ENCODE results near the gene TBX18. TPM values are rescaled to one million over a fixed set of nuclear protein-coding genes. Genes with fewer than 3 reads are reported as not detected.

TBX18 gene
- total RNA-seq, 4 donors from 2014 or later, result 30.2 to 63.7 (median 41.0) TPM

DNA sequence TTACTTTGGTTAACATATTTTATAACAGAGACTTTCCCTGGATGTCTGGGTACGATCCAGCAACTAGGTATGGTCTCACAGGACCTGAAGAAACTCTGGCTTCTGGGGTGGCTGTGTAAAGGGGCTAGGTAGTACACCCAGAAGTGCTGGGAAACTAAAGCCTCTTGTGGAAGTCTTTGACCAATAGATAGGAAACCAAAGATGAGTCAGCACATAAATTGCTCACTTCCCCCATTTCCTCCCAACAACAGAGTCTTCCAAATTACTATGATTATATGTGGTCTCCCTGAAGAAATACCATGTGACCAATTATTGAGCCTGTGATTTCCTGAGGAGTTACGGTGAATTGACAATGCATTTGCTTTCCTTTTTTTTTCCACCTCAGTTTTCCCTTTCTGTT is 26.8 kb upstream of the TBX18 start:
- Histone ChIP-seq H3K9me3 (peaks cover 0 to 4% (median 0%) of the 10 kb centered on the region in 4 donors), H3K4me1 (no peaks in the 10 kb centered on the region), H3K27ac (no peak overlapping the region), H3K36me3 (no peaks in the 10 kb centered on the region), H3K27me3 (no peaks in the 10 kb centered on the region), H3K4me3 (no peak overlapping the region)
- DNase-seq (ENCODE audit: low spot score in 2 of 2), result no peak
- TF ChIP-seq POLR2A (IDR thresholded peaks at IDR 0.05) (no peak), EP300 (IDR thresholded peaks at IDR 0.05) (no peak)
- TF ChIP-seq, protein P1, sequence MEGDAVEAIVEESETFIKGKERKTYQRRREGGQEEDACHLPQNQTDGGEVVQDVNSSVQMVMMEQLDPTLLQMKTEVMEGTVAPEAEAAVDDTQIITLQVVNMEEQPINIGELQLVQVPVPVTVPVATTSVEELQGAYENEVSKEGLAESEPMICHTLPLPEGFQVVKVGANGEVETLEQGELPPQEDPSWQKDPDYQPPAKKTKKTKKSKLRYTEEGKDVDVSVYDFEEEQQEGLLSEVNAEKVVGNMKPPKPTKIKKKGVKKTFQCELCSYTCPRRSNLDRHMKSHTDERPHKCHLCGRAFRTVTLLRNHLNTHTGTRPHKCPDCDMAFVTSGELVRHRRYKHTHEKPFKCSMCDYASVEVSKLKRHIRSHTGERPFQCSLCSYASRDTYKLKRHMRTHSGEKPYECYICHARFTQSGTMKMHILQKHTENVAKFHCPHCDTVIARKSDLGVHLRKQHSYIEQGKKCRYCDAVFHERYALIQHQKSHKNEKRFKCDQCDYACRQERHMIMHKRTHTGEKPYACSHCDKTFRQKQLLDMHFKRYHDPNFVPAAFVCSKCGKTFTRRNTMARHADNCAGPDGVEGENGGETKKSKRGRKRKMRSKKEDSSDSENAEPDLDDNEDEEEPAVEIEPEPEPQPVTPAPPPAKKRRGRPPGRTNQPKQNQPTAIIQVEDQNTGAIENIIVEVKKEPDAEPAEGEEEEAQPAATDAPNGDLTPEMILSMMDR (IDR thresholded peaks at IDR 0.05), result no peak
- WGBS, 2 donors, result 48 to 53% methylated on average over 2 of the region's 2 CpGs

DNA sequence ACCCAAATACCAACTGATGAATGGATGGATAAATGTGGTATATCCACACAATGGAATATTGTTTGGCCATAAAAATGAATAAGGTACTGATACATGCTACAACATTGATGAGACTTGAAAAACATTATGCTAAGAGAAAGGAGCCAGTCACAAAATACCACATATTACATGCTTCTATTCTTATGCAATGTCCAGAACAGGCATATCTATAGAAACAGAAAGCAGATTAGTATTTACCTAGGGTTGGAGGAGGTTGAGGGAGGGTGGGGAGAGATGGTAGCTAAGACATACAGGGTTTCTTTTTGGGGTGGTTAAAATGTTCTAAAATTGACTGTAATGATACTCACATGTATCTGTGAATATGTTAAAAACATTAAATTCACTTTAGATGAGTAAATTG is 24.8 kb upstream of the TBX18 start:
- H3K9me3 ChIP-seq, result peaks cover 0 to 4% (median 0%) of the 10 kb centered on the region in 4 donors
- DNase-seq (ENCODE audit: low spot score in 2 of 2), result no peak
- H3K27ac ChIP-seq, result no peak overlapping the region
- no peak overlapping the region for H3K4me3 ChIP-seq
- no peak for TF ChIP-seq EP300 (IDR thresholded peaks at IDR 0.05)
- TF ChIP-seq, protein P1 (IDR thresholded peaks at IDR 0.05), result no peak
- TF ChIP-seq POLR2A (IDR thresholded peaks at IDR 0.05), result no peak
- H3K36me3 ChIP-seq, result no peaks in the 10 kb centered on the region
- no peaks in the 10 kb centered on the region for H3K4me1 ChIP-seq
- H3K27me3 ChIP-seq, result no peaks in the 10 kb centered on the region

DNA sequence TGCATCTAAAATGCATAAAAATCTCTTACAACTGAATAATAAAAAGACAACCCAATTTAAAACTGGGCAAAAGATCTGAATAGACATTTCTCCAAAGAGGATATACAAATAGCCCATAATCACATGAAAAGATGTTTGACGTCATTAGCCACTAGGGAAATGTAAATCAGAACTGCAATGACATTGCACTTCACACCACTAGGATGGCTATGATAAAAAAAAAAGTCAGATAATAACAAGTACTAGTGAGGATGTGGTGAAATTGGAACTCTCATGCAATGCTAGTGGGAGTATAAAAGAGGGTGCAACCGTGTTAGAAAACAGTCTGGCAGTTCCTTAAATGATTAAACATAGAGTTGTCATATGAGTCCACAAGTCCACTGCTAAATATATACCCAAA is 24.3 kb upstream of the TBX18 start:
- Histone ChIP-seq H3K9me3 (peaks cover 0 to 4% (median 0%) of the 10 kb centered on the region in 4 donors), H3K27ac (no peak overlapping the region), H3K4me3 (no peak overlapping the region), H3K27me3 (no peaks in the 10 kb centered on the region), H3K4me1 (no peaks in the 10 kb centered on the region), H3K36me3 (no peaks in the 10 kb centered on the region)
- WGBS, 2 donors, result 79 to 87% methylated on average over 2 of the region's 2 CpGs
- no peak for DNase-seq (ENCODE audit: low spot score in 2 of 2)
- TF ChIP-seq, protein P1 (IDR thresholded peaks at IDR 0.05), result no peak
- no peak for TF ChIP-seq POLR2A (IDR thresholded peaks at IDR 0.05)
- no peak for TF ChIP-seq EP300 (IDR thresholded peaks at IDR 0.05)

DNA sequence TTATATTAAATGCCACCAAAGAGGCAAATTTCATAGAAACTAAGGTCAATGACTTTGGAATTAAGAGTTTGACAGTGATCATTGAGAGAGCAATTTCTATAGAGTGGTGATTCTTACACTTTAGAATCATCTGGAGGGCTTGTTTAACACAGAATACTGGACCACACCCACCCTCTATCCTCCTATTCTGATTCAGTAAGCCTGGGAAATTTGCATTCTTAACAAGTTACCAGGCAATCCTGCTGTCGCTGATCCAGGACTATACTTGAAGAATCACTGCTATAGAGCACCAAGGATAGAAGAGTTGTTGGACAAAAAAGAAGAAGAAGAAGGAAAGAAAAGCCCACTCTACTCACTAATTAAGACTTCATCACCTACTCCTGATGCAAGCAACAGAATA is 21.3 kb upstream of the TBX18 start:
- WGBS, 2 donors, result 29 to 41% methylated on average over 1 of the region's 1 CpG
- peaks cover 0 to 4% (median 0%) of the 10 kb centered on the region in 4 donors for H3K9me3 ChIP-seq
- no peak for TF ChIP-seq EP300 (IDR thresholded peaks at IDR 0.05)
- TF ChIP-seq, protein P1 (IDR thresholded peaks at IDR 0.05), result no peak
- no peak for TF ChIP-seq POLR2A (IDR thresholded peaks at IDR 0.05)

DNA sequence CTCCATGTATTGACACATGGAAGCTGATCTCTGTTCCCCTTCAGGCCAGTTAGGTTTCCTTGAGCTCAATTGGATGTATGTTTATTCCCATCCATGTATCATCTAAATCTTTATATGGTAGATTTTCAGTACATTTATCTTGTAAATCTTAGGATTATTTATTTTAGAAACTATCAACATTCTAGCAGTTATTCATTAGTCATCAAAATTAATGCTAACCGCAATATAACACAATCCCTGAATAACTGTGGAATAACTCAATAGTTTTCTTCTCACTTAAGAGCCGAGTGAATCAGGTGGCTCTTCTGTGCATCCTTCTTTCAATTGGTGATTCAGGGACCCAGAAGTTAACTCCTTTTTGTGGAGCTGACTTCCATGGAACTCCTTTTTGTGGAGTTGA is 15.5 kb upstream of the TBX18 start:
- H3K9me3 ChIP-seq, result no peaks in the 10 kb centered on the region
- peaks cover 0 to 4% (median 0%) of the 10 kb centered on the region in 4 donors for H3K4me1 ChIP-seq
- TF ChIP-seq POLR2A (IDR thresholded peaks at IDR 0.05) (no peak), EP300 (IDR thresholded peaks at IDR 0.05) (no peak)
- TF ChIP-seq, protein P1 (IDR thresholded peaks at IDR 0.05), result no peak
- H3K4me3 ChIP-seq, result no peak overlapping the region
- WGBS, 2 donors, result 95 to 97% methylated on average over 2 of the region's 2 CpGs
- H3K36me3 ChIP-seq, result no peaks in the 10 kb centered on the region
- H3K27ac ChIP-seq, result no peak overlapping the region
- H3K27me3 ChIP-seq, result peaks cover 0 to 23% of the 10 kb centered on the region in 2 donors
- no peak for DNase-seq (ENCODE audit: low spot score in 2 of 2)

More for the DNA sequence above, 21.3 kb upstream of the TBX18 start:
- H3K36me3 ChIP-seq, result no peaks in the 10 kb centered on the region
- no peak overlapping the region for H3K27ac ChIP-seq
- no peaks in the 10 kb centered on the region for H3K27me3 ChIP-seq
- no peak for DNase-seq (ENCODE audit: low spot score in 2 of 2)
- no peaks in the 10 kb centered on the region for H3K4me1 ChIP-seq
- H3K4me3 ChIP-seq, result no peak overlapping the region
